ENCODE data around the gene CGB5.
"Not testable (repeated sequence)": the region's sequence is repeated elsewhere in the genome, so short reads cannot be mapped to it uniquely, and the experiment has no call there.

DNA sequence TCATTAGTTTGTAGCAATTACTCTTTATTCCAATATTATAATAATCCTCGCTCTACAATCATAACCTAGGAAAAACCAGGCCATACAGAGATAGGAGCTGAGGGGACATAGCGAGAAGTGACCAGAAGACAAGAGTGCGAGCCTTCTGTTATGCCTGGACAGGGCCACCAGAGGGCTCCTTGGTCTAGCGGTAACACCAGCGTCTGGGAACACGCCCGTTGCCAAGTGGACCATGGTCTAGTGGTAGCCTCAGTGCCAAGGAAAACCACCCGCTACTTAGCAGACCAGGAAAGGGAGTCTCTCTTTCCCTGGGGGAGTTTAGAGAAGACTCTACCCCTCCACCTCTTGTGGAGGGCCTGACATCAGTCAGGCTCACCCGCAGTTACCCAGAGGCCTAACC, 31.2 kb downstream of the CGB5 start:
- TF ChIP-seq, protein P1, sequence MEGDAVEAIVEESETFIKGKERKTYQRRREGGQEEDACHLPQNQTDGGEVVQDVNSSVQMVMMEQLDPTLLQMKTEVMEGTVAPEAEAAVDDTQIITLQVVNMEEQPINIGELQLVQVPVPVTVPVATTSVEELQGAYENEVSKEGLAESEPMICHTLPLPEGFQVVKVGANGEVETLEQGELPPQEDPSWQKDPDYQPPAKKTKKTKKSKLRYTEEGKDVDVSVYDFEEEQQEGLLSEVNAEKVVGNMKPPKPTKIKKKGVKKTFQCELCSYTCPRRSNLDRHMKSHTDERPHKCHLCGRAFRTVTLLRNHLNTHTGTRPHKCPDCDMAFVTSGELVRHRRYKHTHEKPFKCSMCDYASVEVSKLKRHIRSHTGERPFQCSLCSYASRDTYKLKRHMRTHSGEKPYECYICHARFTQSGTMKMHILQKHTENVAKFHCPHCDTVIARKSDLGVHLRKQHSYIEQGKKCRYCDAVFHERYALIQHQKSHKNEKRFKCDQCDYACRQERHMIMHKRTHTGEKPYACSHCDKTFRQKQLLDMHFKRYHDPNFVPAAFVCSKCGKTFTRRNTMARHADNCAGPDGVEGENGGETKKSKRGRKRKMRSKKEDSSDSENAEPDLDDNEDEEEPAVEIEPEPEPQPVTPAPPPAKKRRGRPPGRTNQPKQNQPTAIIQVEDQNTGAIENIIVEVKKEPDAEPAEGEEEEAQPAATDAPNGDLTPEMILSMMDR (IDR thresholded peaks at IDR 0.05) = peak; percentile 57 to 73 (median 62)
- not testable (repeated sequence) for TF ChIP-seq POLR2A, EP300 (IDR thresholded peaks at IDR 0.05)

Data from tibial nerve (tissue), 4 donors.